Measurements from ENCODE around the gene YIPF6. TPM values are rescaled to one million over a fixed set of nuclear protein-coding genes. Genes with fewer than 3 reads are reported as not detected.
A peak's percentile ranks its signal among the peaks of the same experiment; 100 is the strongest.

The YIPF6 gene
- total and polyA plus RNA-seq, 9 of the 15 experiments (the other 6 are each of a cell fraction or from before 2014, with no cell fraction given), result 7.7 to 44.2 (median 22.4) TPM

DNA sequence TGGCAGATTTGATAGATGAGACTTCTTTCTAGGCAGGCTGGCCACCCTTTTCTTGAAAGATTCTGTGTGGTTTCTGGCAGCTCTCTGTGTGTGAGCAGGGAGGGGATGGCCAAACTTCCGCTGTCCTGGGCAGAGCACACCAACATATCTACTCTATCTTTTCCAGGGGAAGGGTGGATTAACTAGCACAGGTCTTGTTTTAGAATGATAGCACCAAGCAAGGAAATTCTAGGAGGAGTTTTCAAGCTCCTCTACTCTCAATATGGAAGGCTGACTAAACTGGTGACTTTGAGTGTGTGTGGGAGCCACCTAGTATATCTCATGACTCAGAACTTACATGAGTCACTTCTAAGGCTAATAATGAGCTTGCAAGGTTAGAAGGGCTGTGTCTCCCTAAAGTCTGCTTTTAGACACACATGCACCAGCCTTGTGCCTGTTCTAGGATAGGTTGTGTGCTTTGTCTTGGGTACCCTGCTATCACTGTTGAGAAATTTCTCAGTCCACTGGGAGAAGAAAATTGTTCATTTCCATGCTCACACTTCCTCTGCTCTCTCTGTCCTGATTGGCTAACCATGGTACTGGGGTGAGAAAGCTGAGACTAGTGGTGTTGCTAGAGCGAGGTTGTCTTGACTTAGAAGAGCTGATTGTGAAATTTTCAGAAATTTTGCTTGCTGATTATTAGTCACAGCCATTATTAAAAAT lies 72.9 kb downstream of the YIPF6 start (continued):
- TF ChIP-seq, protein P1, sequence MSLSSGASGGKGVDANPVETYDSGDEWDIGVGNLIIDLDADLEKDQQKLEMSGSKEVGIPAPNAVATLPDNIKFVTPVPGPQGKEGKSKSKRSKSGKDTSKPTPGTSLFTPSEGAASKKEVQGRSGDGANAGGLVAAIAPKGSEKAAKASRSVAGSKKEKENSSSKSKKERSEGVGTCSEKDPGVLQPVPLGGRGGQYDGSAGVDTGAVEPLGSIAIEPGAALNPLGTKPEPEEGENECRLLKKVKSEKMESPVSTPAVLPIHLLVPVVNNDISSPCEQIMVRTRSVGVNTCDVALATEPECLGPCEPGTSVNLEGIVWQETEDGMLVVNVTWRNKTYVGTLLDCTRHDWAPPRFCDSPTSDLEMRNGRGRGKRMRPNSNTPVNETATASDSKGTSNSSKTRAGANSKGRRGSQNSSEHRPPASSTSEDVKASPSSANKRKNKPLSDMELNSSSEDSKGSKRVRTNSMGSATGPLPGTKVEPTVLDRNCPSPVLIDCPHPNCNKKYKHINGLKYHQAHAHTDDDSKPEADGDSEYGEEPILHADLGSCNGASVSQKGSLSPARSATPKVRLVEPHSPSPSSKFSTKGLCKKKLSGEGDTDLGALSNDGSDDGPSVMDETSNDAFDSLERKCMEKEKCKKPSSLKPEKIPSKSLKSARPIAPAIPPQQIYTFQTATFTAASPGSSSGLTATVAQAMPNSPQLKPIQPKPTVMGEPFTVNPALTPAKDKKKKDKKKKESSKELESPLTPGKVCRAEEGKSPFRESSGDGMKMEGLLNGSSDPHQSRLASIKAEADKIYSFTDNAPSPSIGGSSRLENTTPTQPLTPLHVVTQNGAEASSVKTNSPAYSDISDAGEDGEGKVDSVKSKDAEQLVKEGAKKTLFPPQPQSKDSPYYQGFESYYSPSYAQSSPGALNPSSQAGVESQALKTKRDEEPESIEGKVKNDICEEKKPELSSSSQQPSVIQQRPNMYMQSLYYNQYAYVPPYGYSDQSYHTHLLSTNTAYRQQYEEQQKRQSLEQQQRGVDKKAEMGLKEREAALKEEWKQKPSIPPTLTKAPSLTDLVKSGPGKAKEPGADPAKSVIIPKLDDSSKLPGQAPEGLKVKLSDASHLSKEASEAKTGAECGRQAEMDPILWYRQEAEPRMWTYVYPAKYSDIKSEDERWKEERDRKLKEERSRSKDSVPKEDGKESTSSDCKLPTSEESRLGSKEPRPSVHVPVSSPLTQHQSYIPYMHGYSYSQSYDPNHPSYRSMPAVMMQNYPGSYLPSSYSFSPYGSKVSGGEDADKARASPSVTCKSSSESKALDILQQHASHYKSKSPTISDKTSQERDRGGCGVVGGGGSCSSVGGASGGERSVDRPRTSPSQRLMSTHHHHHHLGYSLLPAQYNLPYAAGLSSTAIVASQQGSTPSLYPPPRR (CRISPR knock-in tag; IDR thresholded peaks at IDR 0.05; ENCODE audit: borderline replicate concordance), result no peak
- TF ChIP-seq ZZZ3 (IDR thresholded peaks at IDR 0.05), result no peak
- 0 out of 2 replicates have a peak, but pooled peaks have one; percentile 21 for TF ChIP-seq ETV1 (tag; conservative IDR thresholded peaks at IDR 0.05; ENCODE audit: low read depth)
- no peak for TF ChIP-seq RHOXF2B (CRISPR knock-in tag; conservative IDR thresholded peaks at IDR 0.05)
- no peak for TF ChIP-seq HNRNPH1 (optimal IDR thresholded peaks at IDR 0.05; ENCODE audit: low read depth, low read length)
- TF ChIP-seq, protein P2, sequence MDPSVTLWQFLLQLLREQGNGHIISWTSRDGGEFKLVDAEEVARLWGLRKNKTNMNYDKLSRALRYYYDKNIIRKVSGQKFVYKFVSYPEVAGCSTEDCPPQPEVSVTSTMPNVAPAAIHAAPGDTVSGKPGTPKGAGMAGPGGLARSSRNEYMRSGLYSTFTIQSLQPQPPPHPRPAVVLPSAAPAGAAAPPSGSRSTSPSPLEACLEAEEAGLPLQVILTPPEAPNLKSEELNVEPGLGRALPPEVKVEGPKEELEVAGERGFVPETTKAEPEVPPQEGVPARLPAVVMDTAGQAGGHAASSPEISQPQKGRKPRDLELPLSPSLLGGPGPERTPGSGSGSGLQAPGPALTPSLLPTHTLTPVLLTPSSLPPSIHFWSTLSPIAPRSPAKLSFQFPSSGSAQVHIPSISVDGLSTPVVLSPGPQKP (CRISPR knock-in tag; IDR thresholded peaks at IDR 0.05), result no peak
- TF ChIP-seq, protein P3, sequence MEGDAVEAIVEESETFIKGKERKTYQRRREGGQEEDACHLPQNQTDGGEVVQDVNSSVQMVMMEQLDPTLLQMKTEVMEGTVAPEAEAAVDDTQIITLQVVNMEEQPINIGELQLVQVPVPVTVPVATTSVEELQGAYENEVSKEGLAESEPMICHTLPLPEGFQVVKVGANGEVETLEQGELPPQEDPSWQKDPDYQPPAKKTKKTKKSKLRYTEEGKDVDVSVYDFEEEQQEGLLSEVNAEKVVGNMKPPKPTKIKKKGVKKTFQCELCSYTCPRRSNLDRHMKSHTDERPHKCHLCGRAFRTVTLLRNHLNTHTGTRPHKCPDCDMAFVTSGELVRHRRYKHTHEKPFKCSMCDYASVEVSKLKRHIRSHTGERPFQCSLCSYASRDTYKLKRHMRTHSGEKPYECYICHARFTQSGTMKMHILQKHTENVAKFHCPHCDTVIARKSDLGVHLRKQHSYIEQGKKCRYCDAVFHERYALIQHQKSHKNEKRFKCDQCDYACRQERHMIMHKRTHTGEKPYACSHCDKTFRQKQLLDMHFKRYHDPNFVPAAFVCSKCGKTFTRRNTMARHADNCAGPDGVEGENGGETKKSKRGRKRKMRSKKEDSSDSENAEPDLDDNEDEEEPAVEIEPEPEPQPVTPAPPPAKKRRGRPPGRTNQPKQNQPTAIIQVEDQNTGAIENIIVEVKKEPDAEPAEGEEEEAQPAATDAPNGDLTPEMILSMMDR (IDR thresholded peaks at IDR 0.05 in 2 of 3, conservative IDR thresholded peaks at IDR 0.05 in 1 of 3; ENCODE audit: insufficient read depth in 2 of 3, low read depth in 1 of 3, low read length in 3 of 3), result no peak
- TF ChIP-seq, protein P4, sequence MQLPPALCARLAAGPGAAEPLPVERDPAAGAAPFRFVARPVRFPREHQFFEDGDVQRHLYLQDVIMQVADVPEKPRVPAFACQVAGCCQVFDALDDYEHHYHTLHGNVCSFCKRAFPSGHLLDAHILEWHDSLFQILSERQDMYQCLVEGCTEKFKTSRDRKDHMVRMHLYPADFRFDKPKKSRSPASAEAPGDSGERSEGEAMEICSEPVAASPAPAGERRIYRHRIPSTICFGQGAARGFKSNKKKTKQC (CRISPR knock-in tag; IDR thresholded peaks at IDR 0.05), result no peak
- TF ChIP-seq ZNF347 (CRISPR knock-in tag; IDR thresholded peaks at IDR 0.05; ENCODE audit: low read depth), result no peak
- TF ChIP-seq ASH1L (IDR thresholded peaks at IDR 0.05; ENCODE audit: borderline replicate concordance, low read depth, partially characterized antibody), result no peak
- TF ChIP-seq DMBX1 (CRISPR knock-in tag; IDR thresholded peaks at IDR 0.05; ENCODE audit: borderline replicate concordance), result no peak
- TF ChIP-seq RBM25 (IDR thresholded peaks at IDR 0.05; ENCODE audit: low read depth, low read length, severe bottlenecking), result no peak
- TF ChIP-seq FOSL1 (tag; conservative IDR thresholded peaks at IDR 0.05), result peak; percentile 96
- peak in 1 of 2 experiments; percentile 46; a peak in 1 of 4 replicates for TF ChIP-seq HDAC1 (IDR thresholded peaks at IDR 0.05)
- TF ChIP-seq COPS2 (conservative IDR thresholded peaks at IDR 0.05), result no peak
- peak; percentile 50 for TF ChIP-seq C11orf30 (IDR thresholded peaks at IDR 0.05; ENCODE audit: low read depth)
- TF ChIP-seq STAG1 (CRISPR knock-in tag; IDR thresholded peaks at IDR 0.05; ENCODE audit: borderline replicate concordance), result no peak
- TF ChIP-seq YY1 (IDR thresholded peaks at IDR 0.05; ENCODE audit: borderline replicate concordance in 1 of 3, control insufficient read depth in 1 of 3, extremely low read depth in 1 of 3, insufficient read depth in 3 of 3, insufficient read length in 1 of 3, insufficient replicate concordance in 2 of 3, low read depth in 1 of 3, low read length in 2 of 3), result no peak

All from K562 (cell line).